Measurements from ENCODE around the gene SAMSN1.
"Not testable (repeated sequence)": the region's sequence is repeated elsewhere in the genome, so short reads cannot be mapped to it uniquely, and the experiment has no call there.

Gene SAMSN1

GRCh38 chr21:14527696-14528652 is 18.1 kb downstream of the SAMSN1 start:
- no peak for DNase-seq (ENCODE audit: low spot score)

GRCh38 chr21:14526836-14527695 is 19.0 kb downstream of the SAMSN1 start:
- no peak for DNase-seq (ENCODE audit: low spot score)

- DNase-seq (ENCODE audit: low spot score) = no peak
Measured at GRCh38 chr21:14526199-14526598, 19.9 kb downstream of the SAMSN1 start.

- DNase-seq (ENCODE audit: low spot score) = no peak
Measured at GRCh38 chr21:14523234-14523633, 22.9 kb downstream of the SAMSN1 start.

GRCh38 chr21:14522736-14523135 is 23.4 kb downstream of the SAMSN1 start:
- no peak for DNase-seq (ENCODE audit: low spot score)

GRCh38 chr21:14520535-14520934 is 25.6 kb downstream of the SAMSN1 start:
- no peak for DNase-seq (ENCODE audit: low spot score)

- no peak for DNase-seq (ENCODE audit: low spot score)
Measured at GRCh38 chr21:14519000-14519399, 27.1 kb downstream of the SAMSN1 start.

- DNase-seq (ENCODE audit: low spot score) = no peak
Measured at GRCh38 chr21:14513804-14514203, 32.3 kb downstream of the SAMSN1 start.

- DNase-seq (ENCODE audit: low spot score) = not testable (repeated sequence)
Measured at GRCh38 chr21:14506859-14507457, 39.2 kb downstream of the SAMSN1 start.

- no peak for DNase-seq (ENCODE audit: low spot score)
Measured at GRCh38 chr21:14500873-14501272, 45.2 kb downstream of the SAMSN1 start.

- DNase-seq (ENCODE audit: low spot score) = no peak
Measured at GRCh38 chr21:14499316-14499715, 46.8 kb downstream of the SAMSN1 start.

GRCh38 chr21:14497825-14498224 is 48.3 kb downstream of the SAMSN1 start:
- DNase-seq (ENCODE audit: low spot score) = no peak

- DNase-seq (ENCODE audit: low spot score) = no peak
Measured at GRCh38 chr21:14495075-14495474, 51.0 kb downstream of the SAMSN1 start.

- not testable (repeated sequence) for DNase-seq (ENCODE audit: low spot score)
Measured at GRCh38 chr21:14494181-14494580, 51.9 kb downstream of the SAMSN1 start.

GRCh38 chr21:14493731-14494130 is 52.4 kb downstream of the SAMSN1 start:
- no peak for DNase-seq (ENCODE audit: low spot score)

GRCh38 chr21:14492931-14493330 is 53.2 kb downstream of the SAMSN1 start:
- DNase-seq (ENCODE audit: low spot score) = no peak

- DNase-seq (ENCODE audit: low spot score) = no peak
Measured at GRCh38 chr21:14491269-14491681, 54.8 kb downstream of the SAMSN1 start.

- DNase-seq (ENCODE audit: low spot score) = no peak
Measured at GRCh38 chr21:14488672-14489204, 57.4 kb downstream of the SAMSN1 start.

GRCh38 chr21:14487490-14488432 is 58.4 kb downstream of the SAMSN1 start:
- no peak for DNase-seq (ENCODE audit: low spot score)

GRCh38 chr21:14486869-14487268 is 59.2 kb downstream of the SAMSN1 start:
- DNase-seq (ENCODE audit: low spot score) = no peak
